ENCODE data around the gene MCFD2. TPM values are rescaled to one million over a fixed set of nuclear protein-coding genes. Genes with fewer than 3 reads are reported as not detected.

The MCFD2 gene
- total RNA-seq (10 to 100 TPM; 79.3 to 82.8 TPM), polyA plus RNA-seq (ENCODE audit: insufficient read length in 2 of 2) (10 to 100 TPM; 56.8 to 61.5 TPM)
- long read RNA-seq, donor 1, full-length matches to known transcripts, result 34 of 43 reads
- long read RNA-seq, donor 1, partial matches to known transcripts, result 9 of 43 reads
- long read RNA-seq, donor 1, other reads (novel, unspliced or antisense), result 0 of 43 reads
- long read RNA-seq, donor 2, full-length matches to known transcripts, result 15 of 15 reads
- long read RNA-seq, donor 2, partial matches to known transcripts, result 0 of 15 reads
- long read RNA-seq, donor 2, other reads (novel, unspliced or antisense), result 0 of 15 reads
- long read RNA-seq, donor 3, full-length matches to known transcripts, result 14 of 14 reads
- long read RNA-seq, donor 3, partial matches to known transcripts, result 0 of 14 reads
- long read RNA-seq, donor 3, other reads (novel, unspliced or antisense), result 0 of 14 reads
- long read RNA-seq, donor 4, full-length matches to known transcripts, result 32 of 37 reads
- long read RNA-seq, donor 4, partial matches to known transcripts, result 0 of 37 reads
- long read RNA-seq, donor 4, other reads (novel, unspliced or antisense), result 5 of 37 reads

DNA sequence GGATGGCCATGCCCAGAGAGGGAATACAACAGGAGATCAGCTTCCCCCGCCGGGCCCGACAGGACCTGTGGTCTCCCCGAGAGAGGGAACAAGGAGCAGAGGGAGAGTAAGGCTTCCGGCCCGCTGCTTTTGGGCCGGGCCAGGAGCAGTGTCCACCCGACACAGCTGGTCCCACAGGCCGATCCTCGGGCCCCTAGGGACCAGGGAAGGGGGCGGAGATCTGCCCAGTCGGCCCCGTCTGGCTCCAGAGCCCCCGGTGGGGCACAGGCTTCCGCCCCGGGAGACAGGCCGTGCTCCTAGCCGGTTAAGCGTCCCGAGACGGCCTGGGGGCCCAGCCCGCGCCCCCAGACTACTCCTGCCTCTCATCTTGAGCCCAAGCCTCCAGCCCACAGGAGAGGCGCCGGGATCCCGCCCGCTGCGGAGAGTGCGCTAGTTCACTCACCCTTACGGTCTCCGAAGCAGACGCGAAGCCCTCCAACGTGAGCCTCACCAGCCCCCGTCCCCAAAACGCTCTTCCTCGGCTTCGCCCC, at the start of gene MCFD2:
Gene MCFD2, minus strand, starts transcription at position 526 of the 530 bp plus-strand sequence. CDS start 6,635 bp downstream, outside the sequence.
- WGBS (ENCODE audit: insufficient coverage), result 0% methylated on average over 31 of the region's 38 CpGs
- peak in 1 of 6 donors; percentile 9 for DNase-seq (ENCODE audit: low read depth in 4 of 6, low spot score in 6 of 6)
- Histone ChIP-seq H3K4me3 (ENCODE audit: low read depth, low read length) (peak within 1 kb of the TSS; percentile 98), H3K9me3 (ENCODE audit: control insufficient read depth, insufficient read depth, low read length) (no peaks in the 10 kb centered on the region), H3K4me1 (ENCODE audit: control insufficient read depth, insufficient read depth, low read length) (peaks cover 22% of the 10 kb centered on the region), H3K36me3 (ENCODE audit: control insufficient read depth, insufficient read depth, low read length) (peaks cover 21% of the 10 kb centered on the region), H3K27ac (ENCODE audit: low read depth, low read length) (peak within 1 kb of the TSS; percentile 94), H3K27me3 (ENCODE audit: control insufficient read depth, insufficient read depth, low read length) (no peaks in the 10 kb centered on the region)

DNA sequence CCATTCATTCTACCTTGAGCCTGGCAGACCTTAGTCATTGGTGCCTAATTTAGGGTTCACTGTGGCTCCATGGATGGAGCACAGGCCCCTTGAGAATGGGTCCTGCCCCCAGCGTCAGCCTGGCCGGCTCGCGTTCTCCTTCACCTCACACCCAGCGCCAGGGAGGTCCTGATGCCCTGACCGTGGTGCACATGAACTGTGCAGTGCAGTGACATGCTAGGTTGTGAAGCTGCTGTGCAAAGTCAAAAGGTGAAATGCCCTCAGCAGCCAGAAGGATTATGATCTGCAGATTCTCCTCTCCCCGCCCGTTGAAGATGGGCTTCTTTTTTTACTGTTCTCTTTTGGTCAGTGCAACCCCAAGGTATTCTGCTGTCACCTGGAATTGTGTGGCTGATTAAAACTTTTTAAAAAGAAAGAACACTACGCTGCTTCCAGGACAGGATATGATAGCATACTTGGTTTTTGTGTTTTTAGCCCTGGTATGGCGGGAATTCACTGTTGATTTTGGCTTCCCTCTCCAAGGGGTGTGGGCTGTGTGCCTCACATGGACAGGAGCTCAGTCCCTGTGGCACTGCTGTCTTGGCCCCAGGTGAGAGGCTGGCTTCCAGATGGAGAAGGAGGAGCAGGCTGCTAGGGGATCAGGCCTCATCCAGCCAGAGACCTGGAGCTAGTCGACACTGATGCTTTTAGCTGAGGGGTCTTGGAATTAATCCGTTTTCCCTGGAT, 49.4 kb upstream of the MCFD2 start:
- Histone ChIP-seq H3K9me3 (ENCODE audit: control insufficient read depth, insufficient read depth, low read length) (no peaks in the 10 kb centered on the region), H3K4me3 (ENCODE audit: low read depth, low read length) (no peak overlapping the region), H3K27me3 (ENCODE audit: control insufficient read depth, insufficient read depth, low read length) (no peaks in the 10 kb centered on the region), H3K36me3 (ENCODE audit: control insufficient read depth, insufficient read depth, low read length) (peaks cover 22% of the 10 kb centered on the region), H3K27ac (ENCODE audit: low read depth, low read length) (no peak overlapping the region), H3K4me1 (ENCODE audit: control insufficient read depth, insufficient read depth, low read length) (peaks cover 7% of the 10 kb centered on the region)
- DNase-seq (ENCODE audit: low read depth in 4 of 6, low spot score in 6 of 6), result no peak
- WGBS (ENCODE audit: insufficient coverage), result 77% methylated on average over 12 of the region's 12 CpGs

GRCh38 chr2:46963941-46964673, 48.5 kb upstream of the MCFD2 start:
- no peaks in the 10 kb centered on the region for H3K9me3 ChIP-seq (ENCODE audit: control insufficient read depth, insufficient read depth, low read length)
- no peaks in the 10 kb centered on the region for H3K27me3 ChIP-seq (ENCODE audit: control insufficient read depth, insufficient read depth, low read length)
- WGBS (ENCODE audit: insufficient coverage), result 95% methylated on average over 7 of the region's 7 CpGs

DNA sequence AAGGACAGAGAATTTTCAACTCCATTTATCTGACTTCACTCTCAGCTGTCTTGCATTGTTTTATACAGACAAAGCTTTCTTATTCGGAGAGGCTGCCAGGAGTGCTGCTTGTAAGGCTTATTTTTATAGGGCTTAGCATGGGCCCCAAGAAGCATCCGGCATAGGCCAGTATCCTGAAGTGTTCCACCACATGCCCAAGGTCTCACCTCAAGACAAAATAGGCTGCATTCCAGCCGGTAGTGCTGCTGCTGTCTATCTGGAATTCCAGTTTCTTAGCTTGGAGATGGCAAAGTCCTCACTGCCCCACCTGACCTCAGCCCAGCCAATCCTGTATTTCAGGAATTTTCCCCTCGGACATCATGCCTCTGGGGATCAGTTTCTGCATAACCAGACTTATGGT, 47.6 kb upstream of the MCFD2 start:
- no peak overlapping the region for H3K27ac ChIP-seq (ENCODE audit: low read depth, low read length)
- no peak overlapping the region for H3K4me3 ChIP-seq (ENCODE audit: low read depth, low read length)
- WGBS (ENCODE audit: insufficient coverage), result 46% methylated on average over 3 of the region's 4 CpGs
- H3K27me3 ChIP-seq (ENCODE audit: control insufficient read depth, insufficient read depth, low read length), result no peaks in the 10 kb centered on the region
- no peak for DNase-seq (ENCODE audit: low read depth in 4 of 6, low spot score in 6 of 6)
- peaks cover 33% of the 10 kb centered on the region for H3K36me3 ChIP-seq (ENCODE audit: control insufficient read depth, insufficient read depth, low read length)
- peaks cover 6% of the 10 kb centered on the region for H3K4me1 ChIP-seq (ENCODE audit: control insufficient read depth, insufficient read depth, low read length)
- H3K9me3 ChIP-seq (ENCODE audit: control insufficient read depth, insufficient read depth, low read length), result no peaks in the 10 kb centered on the region

More at GRCh38 chr2:46963941-46964673, 48.5 kb upstream of the MCFD2 start:
- Histone ChIP-seq H3K36me3 (ENCODE audit: control insufficient read depth, insufficient read depth, low read length) (peaks cover 24% of the 10 kb centered on the region), H3K27ac (ENCODE audit: low read depth, low read length) (no peak overlapping the region), H3K4me1 (ENCODE audit: control insufficient read depth, insufficient read depth, low read length) (peaks cover 7% of the 10 kb centered on the region), H3K4me3 (ENCODE audit: low read depth, low read length) (no peak overlapping the region)
- no peak for DNase-seq (ENCODE audit: low read depth in 4 of 6, low spot score in 6 of 6)

DNA sequence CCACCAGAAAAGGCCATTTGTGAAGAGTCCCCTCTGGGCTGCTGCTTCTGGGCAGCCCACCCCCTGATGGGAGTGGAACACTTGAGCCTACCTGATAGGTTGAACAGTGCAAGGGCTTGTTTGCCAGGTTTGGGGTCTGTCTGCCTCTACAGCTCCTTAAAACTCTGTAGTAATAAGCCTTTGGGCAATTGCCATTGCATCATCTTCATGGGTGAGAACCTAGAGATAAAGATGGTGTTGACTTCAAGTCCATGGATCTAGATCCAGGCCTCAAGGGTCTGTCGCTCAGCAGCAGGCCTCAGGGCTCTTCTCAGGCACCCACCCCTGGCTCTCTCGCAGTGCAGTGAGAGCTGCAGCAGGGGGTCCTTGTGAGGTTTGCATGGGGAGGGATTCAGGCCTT, 47.1 kb upstream of the MCFD2 start:
- WGBS (ENCODE audit: insufficient coverage), result 83% methylated on average over 1 of the region's 2 CpGs
- H3K36me3 ChIP-seq (ENCODE audit: control insufficient read depth, insufficient read depth, low read length), result peaks cover 35% of the 10 kb centered on the region
- no peak overlapping the region for H3K27ac ChIP-seq (ENCODE audit: low read depth, low read length)
- peaks cover 1% of the 10 kb centered on the region for H3K4me1 ChIP-seq (ENCODE audit: control insufficient read depth, insufficient read depth, low read length)
- DNase-seq (ENCODE audit: low read depth in 4 of 6, low spot score in 6 of 6), result no peak
- no peaks in the 10 kb centered on the region for H3K27me3 ChIP-seq (ENCODE audit: control insufficient read depth, insufficient read depth, low read length)
- no peaks in the 10 kb centered on the region for H3K9me3 ChIP-seq (ENCODE audit: control insufficient read depth, insufficient read depth, low read length)
- H3K4me3 ChIP-seq (ENCODE audit: low read depth, low read length), result no peak overlapping the region

GRCh38 chr2:46960618-46961017, 45.0 kb upstream of the MCFD2 start:
- DNase-seq (ENCODE audit: low read depth in 4 of 6, low spot score in 6 of 6), result no peak
- Histone ChIP-seq H3K4me1 (ENCODE audit: control insufficient read depth, insufficient read depth, low read length) (no peaks in the 10 kb centered on the region), H3K9me3 (ENCODE audit: control insufficient read depth, insufficient read depth, low read length) (no peaks in the 10 kb centered on the region), H3K27ac (ENCODE audit: low read depth, low read length) (no peak overlapping the region), H3K36me3 (ENCODE audit: control insufficient read depth, insufficient read depth, low read length) (peaks cover 56% of the 10 kb centered on the region), H3K4me3 (ENCODE audit: low read depth, low read length) (no peak overlapping the region), H3K27me3 (ENCODE audit: control insufficient read depth, insufficient read depth, low read length) (no peaks in the 10 kb centered on the region)
- 100% methylated on average over 1 of the region's 2 CpGs for WGBS (ENCODE audit: insufficient coverage)

GRCh38 chr2:46958431-46959017, 42.9 kb upstream of the MCFD2 start:
- DNase-seq (ENCODE audit: low read depth in 4 of 6, low spot score in 6 of 6), result no peak
- H3K9me3 ChIP-seq (ENCODE audit: control insufficient read depth, insufficient read depth, low read length), result no peaks in the 10 kb centered on the region
- H3K27ac ChIP-seq (ENCODE audit: low read depth, low read length), result no peak overlapping the region
- WGBS (ENCODE audit: insufficient coverage), result 98% methylated on average over 10 of the region's 17 CpGs
- no peak overlapping the region for H3K4me3 ChIP-seq (ENCODE audit: low read depth, low read length)
- H3K27me3 ChIP-seq (ENCODE audit: control insufficient read depth, insufficient read depth, low read length), result no peaks in the 10 kb centered on the region
- H3K4me1 ChIP-seq (ENCODE audit: control insufficient read depth, insufficient read depth, low read length), result peaks cover 3% of the 10 kb centered on the region
- peaks cover 54% of the 10 kb centered on the region for H3K36me3 ChIP-seq (ENCODE audit: control insufficient read depth, insufficient read depth, low read length)

- peaks cover 3% of the 10 kb centered on the region for H3K4me1 ChIP-seq (ENCODE audit: control insufficient read depth, insufficient read depth, low read length)
- no peak for DNase-seq (ENCODE audit: low read depth in 4 of 6, low spot score in 6 of 6)
- 91% methylated on average over 9 of the region's 10 CpGs for WGBS (ENCODE audit: insufficient coverage)
- no peaks in the 10 kb centered on the region for H3K27me3 ChIP-seq (ENCODE audit: control insufficient read depth, insufficient read depth, low read length)
- H3K9me3 ChIP-seq (ENCODE audit: control insufficient read depth, insufficient read depth, low read length), result no peaks in the 10 kb centered on the region
- no peak overlapping the region for H3K27ac ChIP-seq (ENCODE audit: low read depth, low read length)
- H3K36me3 ChIP-seq (ENCODE audit: control insufficient read depth, insufficient read depth, low read length), result peaks cover 56% of the 10 kb centered on the region
- no peak overlapping the region for H3K4me3 ChIP-seq (ENCODE audit: low read depth, low read length)
Measured at GRCh38 chr2:46956981-46957531, 41.5 kb upstream of the MCFD2 start.
